Measurements from ENCODE around the gene TEX10.

DNA sequence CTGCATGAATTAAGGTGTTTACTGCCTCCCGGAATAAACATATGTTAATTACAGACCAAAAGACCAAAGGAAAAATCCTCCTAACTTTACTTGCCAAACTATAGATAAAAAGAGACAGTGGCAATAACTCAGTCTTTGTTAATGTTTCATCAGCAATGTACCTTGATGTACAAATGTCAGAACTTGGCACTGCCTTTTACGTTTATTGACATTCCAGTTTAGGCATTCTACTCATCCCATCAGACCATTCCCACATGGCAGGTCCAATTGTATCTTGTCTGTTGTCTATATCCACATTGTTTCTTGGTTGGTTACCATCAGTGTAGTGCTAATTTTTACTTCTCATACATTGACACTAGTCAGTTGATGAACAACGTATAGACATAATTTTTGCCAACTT, 85.5 kb downstream of the TEX10 start:
- TF ChIP-seq, protein P1, sequence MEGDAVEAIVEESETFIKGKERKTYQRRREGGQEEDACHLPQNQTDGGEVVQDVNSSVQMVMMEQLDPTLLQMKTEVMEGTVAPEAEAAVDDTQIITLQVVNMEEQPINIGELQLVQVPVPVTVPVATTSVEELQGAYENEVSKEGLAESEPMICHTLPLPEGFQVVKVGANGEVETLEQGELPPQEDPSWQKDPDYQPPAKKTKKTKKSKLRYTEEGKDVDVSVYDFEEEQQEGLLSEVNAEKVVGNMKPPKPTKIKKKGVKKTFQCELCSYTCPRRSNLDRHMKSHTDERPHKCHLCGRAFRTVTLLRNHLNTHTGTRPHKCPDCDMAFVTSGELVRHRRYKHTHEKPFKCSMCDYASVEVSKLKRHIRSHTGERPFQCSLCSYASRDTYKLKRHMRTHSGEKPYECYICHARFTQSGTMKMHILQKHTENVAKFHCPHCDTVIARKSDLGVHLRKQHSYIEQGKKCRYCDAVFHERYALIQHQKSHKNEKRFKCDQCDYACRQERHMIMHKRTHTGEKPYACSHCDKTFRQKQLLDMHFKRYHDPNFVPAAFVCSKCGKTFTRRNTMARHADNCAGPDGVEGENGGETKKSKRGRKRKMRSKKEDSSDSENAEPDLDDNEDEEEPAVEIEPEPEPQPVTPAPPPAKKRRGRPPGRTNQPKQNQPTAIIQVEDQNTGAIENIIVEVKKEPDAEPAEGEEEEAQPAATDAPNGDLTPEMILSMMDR (IDR thresholded peaks at IDR 0.05): no peak
- TF ChIP-seq POLR2A (IDR thresholded peaks at IDR 0.05): no peak
